Activated naive CD4-positive, alpha-beta T cell treated with anti-CD3 and anti-CD28 coated beads, Interleukin-2, amount 10 ng/mL, durations not matched to agents 7 days and 5 days (primary cell): ENCODE data around the gene SRGAP2C.
A peak's percentile ranks its signal among the peaks of the same experiment; 100 is the strongest.
"Not testable (repeated sequence)": the region's sequence is repeated elsewhere in the genome, so short reads cannot be mapped to it uniquely, and the experiment has no call there.

Experiments
- CTCF ChIA-PET: fragments of 350-600 bp; sonication (Branson Sonifier 250); formaldehyde crosslinking; loops from one replicate; lab custom pipeline; 2021; ENCODE audit warnings: antibody characterized with exemption; lab: Charles Lee
- DNase-seq: peaks from one replicate; pipeline ENCODE4 v3.0.0-alpha.2; 2020
- H3K27ac Mint-ChIP-seq: one replicate; pipeline ENCODE4 v1.8.0; 2021; ENCODE audit warnings: mild to moderate bottlenecking, moderate library complexity, mixed read lengths
- H3K27me3 Mint-ChIP-seq: one replicate; pipeline ENCODE4 v1.8.0; 2021; ENCODE audit warnings: mild to moderate bottlenecking, mixed read lengths
- H3K36me3 Mint-ChIP-seq: one replicate; pipeline ENCODE4 v1.8.0; 2021; ENCODE audit warnings: mixed read lengths
- H3K4me1 Mint-ChIP-seq: one replicate; pipeline ENCODE4 v1.8.0; 2021; ENCODE audit warnings: mixed read lengths
- H3K4me3 Mint-ChIP-seq: one replicate; pipeline ENCODE4 v1.8.0; 2021; ENCODE audit warnings: mild to moderate bottlenecking, moderate library complexity, mixed read lengths
- H3K9me3 Mint-ChIP-seq: one replicate; pipeline ENCODE4 v1.8.0; 2021; ENCODE audit warnings: mixed read lengths

SRGAP2C gene

GRCh38 chr1:121184290-121185127 lies at the start of gene SRGAP2C, which contains the start of gene FAM72B:
Gene SRGAP2C, plus strand, starts transcription at chr1:121184975. Its CDS starts 2,472 bp downstream, at chr1:121187447.
Gene FAM72B, minus strand, starts transcription at chr1:121184340. Its CDS starts 851 bp downstream, at chr1:121183489.
- Mint-ChIP-seq H3K27ac (peak within 1 kb of the TSS; percentile 94), H3K4me3 (peak within 1 kb of the TSS; percentile 94)
- CTCF ChIA-PET, H3K4me1 Mint-ChIP-seq, H3K36me3 Mint-ChIP-seq, H3K27me3 Mint-ChIP-seq, H3K9me3 Mint-ChIP-seq: not testable (repeated sequence)
- DNase-seq: peak; percentile 94

- H3K27ac Mint-ChIP-seq, H3K36me3 Mint-ChIP-seq, H3K27me3 Mint-ChIP-seq, CTCF ChIA-PET, H3K4me3 Mint-ChIP-seq, DNase-seq, H3K4me1 Mint-ChIP-seq, H3K9me3 Mint-ChIP-seq: not testable (repeated sequence)
Observed at GRCh38 chr1:121140393-121140792, 44.4 kb upstream of the SRGAP2C start.

GRCh38 chr1:121148489-121149190 lies 36.1 kb upstream of the SRGAP2C start:
- H3K36me3 Mint-ChIP-seq, H3K9me3 Mint-ChIP-seq, H3K4me3 Mint-ChIP-seq, H3K27ac Mint-ChIP-seq, H3K27me3 Mint-ChIP-seq, H3K4me1 Mint-ChIP-seq, DNase-seq, CTCF ChIA-PET: not testable (repeated sequence)

GRCh38 chr1:121151294-121151693 lies 33.5 kb upstream of the SRGAP2C start:
- H3K4me1 Mint-ChIP-seq, DNase-seq, CTCF ChIA-PET, H3K36me3 Mint-ChIP-seq, H3K9me3 Mint-ChIP-seq, H3K27me3 Mint-ChIP-seq, H3K4me3 Mint-ChIP-seq, H3K27ac Mint-ChIP-seq: not testable (repeated sequence)

GRCh38 chr1:121152788-121153187 lies 32.0 kb upstream of the SRGAP2C start:
- H3K27me3 Mint-ChIP-seq, H3K9me3 Mint-ChIP-seq, H3K27ac Mint-ChIP-seq, H3K4me1 Mint-ChIP-seq, H3K4me3 Mint-ChIP-seq, CTCF ChIA-PET, H3K36me3 Mint-ChIP-seq, DNase-seq: not testable (repeated sequence)

GRCh38 chr1:121154811-121155210 lies 30.0 kb upstream of the SRGAP2C start:
- H3K4me1 Mint-ChIP-seq, H3K4me3 Mint-ChIP-seq, H3K27ac Mint-ChIP-seq, H3K9me3 Mint-ChIP-seq, H3K27me3 Mint-ChIP-seq, DNase-seq, CTCF ChIA-PET, H3K36me3 Mint-ChIP-seq: not testable (repeated sequence)

- H3K27ac Mint-ChIP-seq, CTCF ChIA-PET, H3K27me3 Mint-ChIP-seq, H3K4me1 Mint-ChIP-seq, H3K36me3 Mint-ChIP-seq, DNase-seq, H3K9me3 Mint-ChIP-seq, H3K4me3 Mint-ChIP-seq: not testable (repeated sequence)
Observed at GRCh38 chr1:121155671-121156358, 29.0 kb upstream of the SRGAP2C start.

- H3K4me1 Mint-ChIP-seq, H3K4me3 Mint-ChIP-seq, H3K27me3 Mint-ChIP-seq, H3K9me3 Mint-ChIP-seq, H3K36me3 Mint-ChIP-seq, H3K27ac Mint-ChIP-seq, CTCF ChIA-PET, DNase-seq: not testable (repeated sequence)
Observed at GRCh38 chr1:121156958-121157603, 27.7 kb upstream of the SRGAP2C start.

GRCh38 chr1:121157609-121158008 lies 27.2 kb upstream of the SRGAP2C start:
- H3K27ac Mint-ChIP-seq, H3K27me3 Mint-ChIP-seq, H3K4me1 Mint-ChIP-seq, CTCF ChIA-PET, DNase-seq, H3K36me3 Mint-ChIP-seq, H3K9me3 Mint-ChIP-seq, H3K4me3 Mint-ChIP-seq: not testable (repeated sequence)

- DNase-seq, H3K4me1 Mint-ChIP-seq, H3K9me3 Mint-ChIP-seq, H3K27me3 Mint-ChIP-seq, H3K36me3 Mint-ChIP-seq, CTCF ChIA-PET, H3K4me3 Mint-ChIP-seq, H3K27ac Mint-ChIP-seq: not testable (repeated sequence)
Observed at GRCh38 chr1:121160118-121160517, 24.7 kb upstream of the SRGAP2C start.

- CTCF ChIA-PET, DNase-seq, H3K27ac Mint-ChIP-seq, H3K4me3 Mint-ChIP-seq, H3K9me3 Mint-ChIP-seq, H3K4me1 Mint-ChIP-seq, H3K27me3 Mint-ChIP-seq, H3K36me3 Mint-ChIP-seq: not testable (repeated sequence)
Observed at GRCh38 chr1:121161199-121161901, 23.4 kb upstream of the SRGAP2C start.

GRCh38 chr1:121163850-121164757 lies 20.7 kb upstream of the SRGAP2C start:
- CTCF ChIA-PET, H3K4me3 Mint-ChIP-seq, H3K9me3 Mint-ChIP-seq, DNase-seq, H3K27ac Mint-ChIP-seq, H3K27me3 Mint-ChIP-seq, H3K4me1 Mint-ChIP-seq, H3K36me3 Mint-ChIP-seq: not testable (repeated sequence)

- H3K4me3 Mint-ChIP-seq, H3K36me3 Mint-ChIP-seq, CTCF ChIA-PET, H3K9me3 Mint-ChIP-seq, H3K27me3 Mint-ChIP-seq, H3K27ac Mint-ChIP-seq, H3K4me1 Mint-ChIP-seq, DNase-seq: not testable (repeated sequence)
Observed at GRCh38 chr1:121165296-121165695, 19.5 kb upstream of the SRGAP2C start.
